HG02588 (cell line): ENCODE data around the gene KCNJ3.
"Not testable (repeated sequence)": the region's sequence is repeated elsewhere in the genome, so short reads cannot be mapped to it uniquely, and the experiment has no call there.

Source experiments
- ATAC-seq: cut with Tn5 transposase; IDR thresholded peaks from one replicate; pipeline ENCODE4 v1.9.1; 2021; ENCODE audit warnings: mild to moderate bottlenecking, moderate library complexity; ENCODE audit not compliant: unreplicated experiment

The KCNJ3 gene

DNA sequence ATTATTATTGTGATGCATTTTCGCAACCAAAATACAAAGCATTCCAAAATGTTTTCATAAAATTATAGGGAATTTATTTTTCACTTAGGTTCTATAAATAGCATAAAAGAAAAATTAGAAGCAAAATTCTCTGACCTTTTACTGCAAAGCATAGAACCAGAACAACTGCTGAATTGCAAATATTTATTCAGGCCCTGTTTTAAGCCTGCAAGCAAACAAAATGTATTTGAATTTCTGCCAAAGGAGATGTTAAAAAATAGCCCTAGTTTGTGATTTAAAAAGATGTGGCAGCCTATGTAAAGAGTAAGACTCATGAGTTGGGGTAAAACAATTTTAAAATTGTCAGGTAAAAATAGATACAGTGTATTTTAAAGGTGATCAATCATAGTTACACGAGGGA lies 138.1 kb downstream of the KCNJ3 start:
- ATAC-seq = no peak

DNA sequence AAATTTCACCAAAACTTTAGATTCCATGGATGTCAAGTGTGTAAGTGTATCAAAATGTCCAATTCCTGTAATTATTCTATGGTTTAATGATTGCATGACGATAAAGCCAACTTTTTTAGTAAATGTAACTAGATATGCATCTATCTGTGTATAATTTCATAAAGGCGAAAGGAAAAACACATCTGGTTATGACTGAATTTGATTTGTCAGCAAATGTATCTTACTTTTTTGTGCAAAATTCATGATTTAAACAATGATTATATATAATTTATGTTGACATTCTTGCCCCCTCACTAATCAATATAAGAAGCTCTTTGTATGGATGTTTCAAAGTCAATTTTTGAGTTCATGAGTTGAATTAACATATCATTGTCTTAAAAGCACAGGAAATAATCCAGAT lies 138.5 kb downstream of the KCNJ3 start:
- no peak for ATAC-seq

DNA sequence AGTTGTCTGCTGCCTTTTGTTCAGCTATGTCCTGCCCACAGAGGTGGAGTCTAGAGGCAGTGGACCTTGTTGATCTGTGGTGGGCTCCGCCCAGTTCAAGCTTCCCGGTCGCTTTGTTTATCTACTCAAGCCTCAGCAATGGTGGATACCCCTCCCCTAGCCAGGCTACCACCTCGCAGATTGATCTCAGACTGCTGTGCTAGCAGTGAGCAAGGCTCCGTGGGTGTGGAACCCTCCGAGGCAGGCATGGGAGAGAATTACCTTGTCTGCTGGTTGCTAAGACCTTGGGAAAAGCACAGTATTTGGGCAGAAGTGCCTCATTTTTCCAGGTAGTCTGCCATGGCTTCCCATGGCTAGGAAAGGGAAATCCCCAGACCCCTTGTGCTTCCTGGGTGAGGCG lies 146.0 kb downstream of the KCNJ3 start:
- ATAC-seq = no peak

DNA sequence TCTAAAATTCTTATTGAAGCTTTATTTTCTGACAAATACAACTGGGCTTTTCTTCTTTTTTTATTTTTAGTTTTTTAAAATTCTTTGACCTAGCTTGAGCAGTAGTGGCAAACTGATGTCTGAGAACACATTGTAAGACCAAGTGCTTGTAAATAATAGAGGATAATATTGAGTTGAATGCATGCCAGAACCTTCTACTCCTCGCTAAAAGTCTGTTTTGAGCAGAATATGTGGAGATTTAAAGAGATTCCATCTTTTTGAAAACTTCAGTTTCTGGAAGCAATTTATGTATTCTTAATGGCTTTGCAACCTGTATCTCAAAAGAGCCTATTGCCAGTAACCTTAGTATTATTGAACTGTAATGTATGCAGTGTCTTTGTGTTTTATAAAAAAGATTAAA lies 148.3 kb downstream of the KCNJ3 start:
- no peak for ATAC-seq

DNA sequence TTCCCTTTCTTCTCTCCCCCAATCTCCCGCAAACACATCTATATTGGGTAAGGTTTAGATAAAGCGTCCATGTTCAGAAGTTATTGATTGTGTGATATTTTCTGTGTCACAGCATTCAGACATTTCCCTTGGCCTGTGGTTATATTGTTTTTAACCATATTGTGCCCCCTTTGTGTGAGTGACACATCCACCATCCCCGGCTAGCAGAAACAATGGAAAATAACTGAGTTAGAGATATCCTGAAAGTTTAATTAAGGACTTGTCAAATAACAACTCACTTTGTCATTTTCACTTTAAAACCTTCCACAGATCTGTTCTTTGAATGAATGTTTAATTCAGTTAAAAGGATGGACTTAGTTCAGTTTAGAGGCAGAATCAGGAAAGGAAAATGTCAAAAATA lies 151.0 kb downstream of the KCNJ3 start:
- ATAC-seq = no peak

DNA sequence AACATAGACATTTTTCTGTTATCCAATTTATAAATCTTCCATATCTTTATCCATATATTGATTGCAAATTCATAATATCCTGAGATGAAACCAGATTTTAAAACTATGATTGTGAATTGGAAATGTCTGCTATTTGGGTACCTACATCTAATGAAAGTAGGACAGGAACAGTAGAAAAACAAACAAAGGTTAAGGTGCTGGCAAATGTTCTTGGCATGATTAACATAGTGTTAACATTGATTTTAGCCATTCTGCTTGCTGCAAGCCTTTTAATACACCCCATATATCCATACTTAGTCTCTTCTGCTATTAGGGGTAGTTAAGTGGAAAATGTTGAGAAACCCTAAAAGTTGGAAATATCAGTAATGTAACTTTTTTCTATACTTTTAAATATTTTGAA lies 152.0 kb downstream of the KCNJ3 start:
- no peak for ATAC-seq

DNA sequence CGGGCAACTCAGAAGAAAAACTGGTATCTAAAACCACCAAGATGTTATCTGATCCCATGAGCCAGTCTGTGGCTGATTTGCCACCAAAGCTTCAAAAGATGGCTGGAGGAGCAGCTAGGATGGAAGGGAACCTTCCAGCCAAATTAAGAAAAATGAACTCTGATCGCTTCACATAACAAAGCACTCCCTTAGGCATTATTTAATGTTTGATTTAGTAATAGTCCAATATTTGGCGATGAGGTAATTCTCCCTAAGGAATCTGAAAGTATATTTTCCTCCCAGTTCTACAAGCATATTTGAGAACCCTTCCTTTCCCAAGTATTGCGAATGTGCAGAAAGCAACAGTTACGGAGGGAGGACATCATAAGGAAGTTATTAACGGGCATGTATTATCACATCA lies 156.6 kb downstream of the KCNJ3 start:
- ATAC-seq = no peak

DNA sequence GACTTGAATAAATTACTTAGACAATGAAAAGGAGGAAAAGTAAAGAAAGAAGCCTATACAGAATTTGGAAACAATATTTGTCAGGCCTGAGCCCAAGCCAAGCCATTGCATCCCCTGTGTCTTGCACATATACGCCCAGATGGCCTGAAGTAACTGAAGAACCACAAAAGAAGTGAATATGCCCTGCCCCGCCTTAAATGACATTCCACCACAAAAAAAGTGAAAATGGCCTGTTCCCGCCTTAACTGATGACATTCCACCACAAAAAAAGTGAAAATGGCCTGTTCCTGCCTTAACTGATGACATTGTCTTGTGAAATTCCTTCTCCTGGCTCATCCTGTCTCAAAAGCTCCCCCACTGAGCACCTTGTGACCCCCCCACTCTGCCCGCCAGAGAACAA lies 168.7 kb downstream of the KCNJ3 start:
- ATAC-seq = not testable (repeated sequence)

DNA sequence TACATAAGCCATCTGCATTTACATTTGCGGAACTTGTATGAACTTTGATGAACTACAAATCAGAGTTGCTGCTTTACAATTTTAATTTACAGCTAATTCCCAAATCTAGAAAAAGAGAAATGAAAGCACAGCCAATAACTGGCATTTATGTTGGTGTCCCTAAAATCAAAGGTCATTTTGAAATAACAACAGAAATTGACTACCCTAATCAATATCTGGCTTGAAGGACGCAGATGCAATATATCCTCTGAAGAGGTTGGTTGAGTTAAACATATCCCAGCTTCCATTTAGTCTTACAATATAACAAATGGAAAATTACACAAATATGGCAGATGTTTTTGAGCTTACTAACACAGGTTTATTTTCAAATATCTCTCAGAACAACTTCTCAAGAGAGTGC lies 177.5 kb downstream of the KCNJ3 start:
- no peak for ATAC-seq

DNA sequence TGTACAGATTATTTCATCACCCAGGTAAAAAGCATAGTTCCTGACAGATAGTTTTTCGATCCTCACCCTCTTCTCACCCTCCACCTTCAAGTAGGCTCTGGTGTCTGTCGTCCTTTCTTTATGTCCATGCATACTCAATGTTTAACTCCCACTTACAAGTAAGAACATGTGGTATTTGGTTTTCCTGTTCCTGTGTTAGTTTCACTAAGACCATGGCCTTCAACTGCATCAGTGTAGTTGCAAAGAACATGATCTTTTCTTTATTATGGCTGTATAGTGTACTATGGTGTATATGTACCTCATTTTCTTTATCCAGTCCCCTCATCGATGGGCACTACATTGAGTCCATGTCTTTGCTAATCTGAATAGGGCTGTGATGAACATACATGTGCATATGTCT lies 184.2 kb downstream of the KCNJ3 start:
- no peak for ATAC-seq

DNA sequence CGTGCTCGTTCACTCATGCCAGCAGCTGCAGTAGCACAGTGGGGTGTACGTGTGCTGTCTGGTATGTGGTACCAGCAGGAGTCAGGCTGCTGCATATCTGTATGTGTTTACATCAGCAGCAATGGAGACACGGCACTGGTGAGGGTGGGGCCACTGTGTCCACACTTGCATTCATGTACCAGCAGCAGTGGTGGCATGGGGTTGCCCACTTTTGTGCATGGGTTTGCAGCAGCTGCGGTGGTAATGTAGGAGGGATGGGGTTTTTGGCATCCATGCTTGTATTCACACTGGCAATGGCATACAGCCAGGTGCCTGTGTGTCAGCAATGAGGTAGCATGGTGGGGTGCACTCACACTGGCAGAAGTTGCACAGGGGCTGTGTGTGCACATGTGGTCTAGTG lies 187.8 kb downstream of the KCNJ3 start:
- ATAC-seq = no peak

DNA sequence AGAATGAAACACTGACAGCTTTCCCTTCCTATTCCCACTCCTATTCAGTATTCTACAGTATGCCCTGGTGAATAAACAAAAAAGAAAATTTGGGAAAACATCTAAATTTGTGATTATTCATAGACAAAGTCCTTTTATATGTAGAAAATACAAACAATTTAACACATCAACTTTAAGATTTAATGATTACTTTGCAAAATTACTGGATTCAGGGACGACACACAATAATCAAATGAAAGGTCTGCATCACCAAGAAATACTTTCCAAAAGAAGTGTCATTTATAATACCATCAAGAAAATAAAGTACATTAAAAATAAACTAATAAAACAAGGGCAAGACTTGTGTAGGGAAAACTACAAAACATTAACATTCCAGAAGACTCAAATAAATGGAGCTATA lies 199.8 kb downstream of the KCNJ3 start:
- ATAC-seq = no peak

DNA sequence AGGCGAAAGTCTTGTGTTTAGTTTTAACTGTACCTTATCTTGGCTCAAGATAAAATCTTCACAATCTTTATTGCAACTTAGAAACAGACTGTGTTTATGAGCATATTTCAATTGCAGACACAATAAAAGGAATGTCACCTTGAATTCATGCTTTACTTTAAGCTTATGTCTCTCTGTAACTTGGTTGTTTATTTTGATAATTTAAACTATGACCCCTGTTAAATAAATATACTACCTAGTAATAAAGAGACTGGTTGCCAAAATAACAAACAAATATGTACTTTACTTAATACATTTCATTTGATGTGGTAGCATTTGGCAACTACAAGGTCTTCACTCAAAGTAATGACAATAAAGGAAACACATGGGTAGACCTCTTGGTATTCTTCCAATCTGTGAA lies 202.6 kb downstream of the KCNJ3 start:
- no peak for ATAC-seq
